H1 (cell line): ENCODE results near the gene RHOG. TPM values are rescaled to one million over a fixed set of nuclear protein-coding genes. Genes with fewer than 3 reads are reported as not detected.

ENCODE experiments used
- BCL11A ChIP-seq, 2 experiments: IDR thresholded peaks; one replicate each; pipeline ENCODE4 v1.6.1; 2011; ENCODE audit warnings: low read depth in 2 of 2, low read length in 2 of 2, mild to moderate bottlenecking in 2 of 2
- CBX5 ChIP-seq: fragments of 300-800, 300-1000 bp; sonication (generic); IDR thresholded peaks from 2 replicates; pipeline ENCODE4 v1.7.1; 2016; ENCODE audit warnings: antibody characterized with exemption, low read length, low read depth
- CHD1 ChIP-seq: IDR thresholded peaks from 2 replicates; pipeline ENCODE4 v1.6.1; 2012; ENCODE audit warnings: low read depth, low read length, improper control_type of control experiment
- CHD2 ChIP-seq: IDR thresholded peaks from 2 replicates; pipeline ENCODE4 v1.6.1; 2012; ENCODE audit warnings: low read length, improper control_type of control experiment
- EP300 ChIP-seq, 2 experiments: IDR thresholded peaks; 1 replicate in 1 of 2; 2 replicates in 1 of 2; pipeline ENCODE4 v1.6.1; 2011 to 2012; ENCODE audit warnings: low read depth in 2 of 2, low read length in 2 of 2, mild to moderate bottlenecking in 2 of 2, borderline replicate concordance in 1 of 2, inconsistent platforms in 1 of 2, moderate library complexity in 1 of 2
- GTF2F1 ChIP-seq: IDR thresholded peaks from 2 replicates; pipeline ENCODE4 v1.6.1; 2012; ENCODE audit warnings: low read depth, low read length, improper control_type of control experiment, borderline replicate concordance
- HDAC2 ChIP-seq, 2 experiments: fragments of 300-600 bp in 1 of 2; sonication (generic) in 1 of 2; IDR thresholded peaks; 2 replicates each; pipeline ENCODE4 v1.6.1; 2011 to 2012; ENCODE audit warnings: low read depth in 2 of 2, low read length in 2 of 2, mild to moderate bottlenecking in 2 of 2, moderate library complexity in 2 of 2, borderline replicate concordance in 1 of 2, inconsistent platforms in 1 of 2
- HDAC6 ChIP-seq: IDR thresholded peaks from one replicate; pipeline ENCODE4 v1.7.1; 2012; ENCODE audit warnings: low read depth, mild to moderate bottlenecking, inconsistent platforms, low read length, moderate library complexity
- JUN ChIP-seq: IDR thresholded peaks from 2 replicates; pipeline ENCODE4 v1.6.1; 2011; ENCODE audit warnings: low read depth, mild to moderate bottlenecking, improper control_type of control experiment, low read length
- MAFK ChIP-seq: IDR thresholded peaks from 2 replicates; pipeline ENCODE4 v1.6.1; 2012; ENCODE audit warnings: low read depth, mild to moderate bottlenecking, improper control_type of control experiment, low read length
- RBBP5 ChIP-seq: IDR thresholded peaks from 2 replicates; pipeline ENCODE4 v1.7.1; 2012; ENCODE audit warnings: low read depth, mild to moderate bottlenecking, inconsistent platforms, low read length, moderate library complexity, borderline replicate concordance
- RXRA ChIP-seq: IDR thresholded peaks from 2 replicates; pipeline ENCODE4 v1.6.1; 2011; ENCODE audit warnings: low read depth, mild to moderate bottlenecking, low read length, moderate library complexity; ENCODE audit not compliant: insufficient read depth
- SP2 ChIP-seq: IDR thresholded peaks from 2 replicates; pipeline ENCODE4 v1.6.1; 2012; ENCODE audit warnings: mild to moderate bottlenecking, low read length, inconsistent platforms
- TBP ChIP-seq: IDR thresholded peaks from 2 replicates; pipeline ENCODE4 v1.6.1; 2011; ENCODE audit warnings: low read depth, low read length, improper control_type of control experiment
- polyA plus RNA-seq, 7 experiments: library from polyadenylated mRNA; depleted of rRNA in 3 of 7; stranded (reverse) in 5 of 7; unstranded in 2 of 7; fragments of >200 nt in 5 of 7; fragments of 200-250 nt in 2 of 7; gene quantifications; 1 replicate in 5 of 7; 2 replicates in 1 of 7; 4 replicates in 1 of 7; pipeline versions ENCODE4 v1.2.1 to v1.2.3, GENCODE V29; 2011 to 2013; ENCODE audit warnings: missing spikeins in 2 of 7, mixed read lengths in 2 of 7
- total RNA-seq: library from RNA; stranded (reverse); fragmentation: NEBNext Ultra II Directional; extraction: Animal tissue kit (Norgen Biotek cat#: 25700); gene quantifications from 2 replicates; pipeline ENCODE4 v1.2.1, GENCODE V29; 2021
- TF ChIP-seq, protein P1 (sequence below): IDR thresholded peaks from 2 replicates; pipeline ENCODE4 v1.6.1; 2012; ENCODE audit warnings: low read length, inconsistent platforms
- TF ChIP-seq, protein P2 (sequence below), 3 experiments: IDR thresholded peaks; 1 replicate in 2 of 3; 2 replicates in 1 of 3; pipeline versions ENCODE4 v1.5.1 to v1.6.1; 2011; ENCODE audit warnings: low read length in 3 of 3, mild to moderate bottlenecking in 3 of 3, inconsistent platforms in 2 of 3, low read depth in 1 of 3, moderate library complexity in 1 of 3; ENCODE audit not compliant: insufficient read depth in 1 of 3; ENCODE audit errors: control extremely low read depth in 1 of 3
- TF ChIP-seq, protein P3 (sequence below): IDR thresholded peaks from 2 replicates; pipeline ENCODE4 v1.6.1; 2012; ENCODE audit warnings: inconsistent platforms

RHOG gene
- total and polyA plus RNA-seq, 2 of the 8 experiments (the other 6 are each of a cell fraction or from before 2014, with no cell fraction given) = 28.3 to 69.6 TPM

DNA sequence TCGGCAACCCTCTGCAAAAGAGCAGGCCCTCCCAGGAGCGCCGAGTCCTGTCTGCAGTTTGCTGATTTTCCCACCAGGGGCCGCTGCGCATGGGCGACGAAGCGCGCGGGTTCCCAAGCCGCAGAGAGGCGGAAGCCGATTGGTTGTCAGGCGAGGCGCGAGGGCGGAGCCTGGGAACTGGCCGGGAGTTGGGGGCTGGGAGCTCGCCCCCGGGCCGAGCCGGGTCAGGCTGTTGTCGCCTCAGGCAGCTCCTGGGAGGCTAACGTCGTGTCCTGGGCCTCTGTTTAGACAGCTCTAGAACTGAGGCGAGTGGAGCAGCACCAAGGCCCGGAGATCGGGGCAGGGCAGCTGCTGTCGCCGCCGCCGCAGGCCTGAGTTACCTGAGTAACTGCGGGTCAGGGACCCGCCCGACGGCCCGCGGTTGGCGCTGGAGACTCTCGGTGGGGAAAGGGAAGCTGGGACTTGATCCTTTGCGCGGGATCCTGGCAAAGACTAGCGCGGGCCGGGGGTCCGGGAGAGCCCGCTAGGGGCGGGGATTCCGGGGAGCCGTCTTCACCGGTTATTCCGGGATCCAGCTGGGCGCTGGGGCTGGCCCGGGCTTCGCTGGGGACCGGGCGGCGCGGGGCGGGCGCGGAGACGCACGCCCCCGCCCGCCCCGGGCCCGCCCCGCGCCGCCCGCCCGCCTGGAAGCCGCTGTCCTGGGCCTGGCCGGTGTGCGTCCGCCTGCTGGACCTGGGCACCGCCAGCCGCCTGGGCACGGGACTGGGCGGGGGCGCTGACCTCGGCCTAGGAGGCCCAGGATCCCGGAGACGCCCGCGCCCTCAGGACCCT, 14.4 kb upstream of the RHOG start, which contains the start of gene STIM1 (continued):
- TF ChIP-seq RXRA (no peak), GTF2F1 (no peak), CBX5 (no peak), TBP (peak; percentile 28; the same call in 1 of the 2 replicates), BCL11A (IDR thresholded peaks at IDR 0.05; ENCODE audit: low read depth in 2 of 2, low read length in 2 of 2) (no peak), HDAC2 (IDR thresholded peaks at IDR 0.05; ENCODE audit: borderline replicate concordance in 1 of 2, low read depth in 2 of 2, low read length in 2 of 2) (peak in 1 of 2 experiments; percentile 74; a peak in 1 of 4 replicates), HDAC6 (no peak), EP300 (IDR thresholded peaks at IDR 0.05; ENCODE audit: borderline replicate concordance in 1 of 2, low read depth in 2 of 2, low read length in 2 of 2) (peak in 1 of 2 experiments; percentile 67; a peak in 1 of 3 replicates), MAFK (no peak), CHD1 (no peak), RBBP5 (no peak), SP2 (no peak), JUN (no peak), CHD2 (0 out of 2 replicates have a peak, but pooled peaks have one; percentile 24)
- TF ChIP-seq, protein P1, sequence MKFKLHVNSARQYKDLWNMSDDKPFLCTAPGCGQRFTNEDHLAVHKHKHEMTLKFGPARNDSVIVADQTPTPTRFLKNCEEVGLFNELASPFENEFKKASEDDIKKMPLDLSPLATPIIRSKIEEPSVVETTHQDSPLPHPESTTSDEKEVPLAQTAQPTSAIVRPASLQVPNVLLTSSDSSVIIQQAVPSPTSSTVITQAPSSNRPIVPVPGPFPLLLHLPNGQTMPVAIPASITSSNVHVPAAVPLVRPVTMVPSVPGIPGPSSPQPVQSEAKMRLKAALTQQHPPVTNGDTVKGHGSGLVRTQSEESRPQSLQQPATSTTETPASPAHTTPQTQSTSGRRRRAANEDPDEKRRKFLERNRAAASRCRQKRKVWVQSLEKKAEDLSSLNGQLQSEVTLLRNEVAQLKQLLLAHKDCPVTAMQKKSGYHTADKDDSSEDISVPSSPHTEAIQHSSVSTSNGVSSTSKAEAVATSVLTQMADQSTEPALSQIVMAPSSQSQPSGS = no peak
- TF ChIP-seq, protein P2, sequence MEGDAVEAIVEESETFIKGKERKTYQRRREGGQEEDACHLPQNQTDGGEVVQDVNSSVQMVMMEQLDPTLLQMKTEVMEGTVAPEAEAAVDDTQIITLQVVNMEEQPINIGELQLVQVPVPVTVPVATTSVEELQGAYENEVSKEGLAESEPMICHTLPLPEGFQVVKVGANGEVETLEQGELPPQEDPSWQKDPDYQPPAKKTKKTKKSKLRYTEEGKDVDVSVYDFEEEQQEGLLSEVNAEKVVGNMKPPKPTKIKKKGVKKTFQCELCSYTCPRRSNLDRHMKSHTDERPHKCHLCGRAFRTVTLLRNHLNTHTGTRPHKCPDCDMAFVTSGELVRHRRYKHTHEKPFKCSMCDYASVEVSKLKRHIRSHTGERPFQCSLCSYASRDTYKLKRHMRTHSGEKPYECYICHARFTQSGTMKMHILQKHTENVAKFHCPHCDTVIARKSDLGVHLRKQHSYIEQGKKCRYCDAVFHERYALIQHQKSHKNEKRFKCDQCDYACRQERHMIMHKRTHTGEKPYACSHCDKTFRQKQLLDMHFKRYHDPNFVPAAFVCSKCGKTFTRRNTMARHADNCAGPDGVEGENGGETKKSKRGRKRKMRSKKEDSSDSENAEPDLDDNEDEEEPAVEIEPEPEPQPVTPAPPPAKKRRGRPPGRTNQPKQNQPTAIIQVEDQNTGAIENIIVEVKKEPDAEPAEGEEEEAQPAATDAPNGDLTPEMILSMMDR (IDR thresholded peaks at IDR 0.05; ENCODE audit: control extremely low read depth in 1 of 3, insufficient read depth in 1 of 3, low read depth in 1 of 3, low read length in 3 of 3) = peak; percentile 84 to 90 (median 90)
- TF ChIP-seq, protein P3, sequence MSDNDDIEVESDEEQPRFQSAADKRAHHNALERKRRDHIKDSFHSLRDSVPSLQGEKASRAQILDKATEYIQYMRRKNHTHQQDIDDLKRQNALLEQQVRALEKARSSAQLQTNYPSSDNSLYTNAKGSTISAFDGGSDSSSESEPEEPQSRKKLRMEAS = peak; percentile 50
- TF ChIP-seq, all 59 proteins: peak for 21
